ENCODE data around the gene MAP3K8.

DNA sequence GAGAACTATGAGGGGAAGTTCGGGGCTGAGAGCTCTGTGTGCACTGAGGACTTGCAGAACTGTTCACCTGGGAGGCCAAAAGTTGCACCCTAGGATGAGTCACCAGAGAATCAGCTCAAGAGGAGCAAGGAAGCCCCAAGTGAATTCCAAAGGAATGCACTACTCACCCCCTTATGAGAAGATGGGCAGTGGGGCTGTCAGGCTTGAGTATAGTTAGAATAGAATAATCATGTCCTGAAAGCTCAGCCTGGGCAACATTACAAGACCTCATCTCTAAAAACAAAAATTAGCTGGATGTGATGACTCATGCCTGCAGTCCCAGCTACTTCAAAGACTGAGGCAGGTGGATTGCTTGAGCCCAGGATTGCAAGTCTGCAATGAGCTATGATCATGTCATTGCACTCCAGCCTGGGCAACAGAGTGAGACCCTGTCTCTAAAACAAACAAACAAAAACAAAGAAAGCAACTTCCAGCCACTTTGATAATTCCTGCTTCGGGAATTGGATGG lies 30.0 kb downstream of the MAP3K8 start:
- TF ChIP-seq, protein P1, sequence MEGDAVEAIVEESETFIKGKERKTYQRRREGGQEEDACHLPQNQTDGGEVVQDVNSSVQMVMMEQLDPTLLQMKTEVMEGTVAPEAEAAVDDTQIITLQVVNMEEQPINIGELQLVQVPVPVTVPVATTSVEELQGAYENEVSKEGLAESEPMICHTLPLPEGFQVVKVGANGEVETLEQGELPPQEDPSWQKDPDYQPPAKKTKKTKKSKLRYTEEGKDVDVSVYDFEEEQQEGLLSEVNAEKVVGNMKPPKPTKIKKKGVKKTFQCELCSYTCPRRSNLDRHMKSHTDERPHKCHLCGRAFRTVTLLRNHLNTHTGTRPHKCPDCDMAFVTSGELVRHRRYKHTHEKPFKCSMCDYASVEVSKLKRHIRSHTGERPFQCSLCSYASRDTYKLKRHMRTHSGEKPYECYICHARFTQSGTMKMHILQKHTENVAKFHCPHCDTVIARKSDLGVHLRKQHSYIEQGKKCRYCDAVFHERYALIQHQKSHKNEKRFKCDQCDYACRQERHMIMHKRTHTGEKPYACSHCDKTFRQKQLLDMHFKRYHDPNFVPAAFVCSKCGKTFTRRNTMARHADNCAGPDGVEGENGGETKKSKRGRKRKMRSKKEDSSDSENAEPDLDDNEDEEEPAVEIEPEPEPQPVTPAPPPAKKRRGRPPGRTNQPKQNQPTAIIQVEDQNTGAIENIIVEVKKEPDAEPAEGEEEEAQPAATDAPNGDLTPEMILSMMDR (IDR thresholded peaks at IDR 0.05; ENCODE audit: extremely low read depth in 1 of 2, insufficient read depth in 1 of 2, low read depth in 1 of 2, low read length in 2 of 2): no peak
- TF ChIP-seq POLR2A (IDR thresholded peaks at IDR 0.05; ENCODE audit: low read depth, low read length) (no peak), EZH2 (IDR thresholded peaks at IDR 0.05; ENCODE audit: borderline replicate concordance, low read depth, low read length, severe bottlenecking) (no peak), POLR2AphosphoS5 (IDR thresholded peaks at IDR 0.05; ENCODE audit: insufficient read depth, low read depth, low read length) (no peak), GATA2 (IDR thresholded peaks at IDR 0.05; ENCODE audit: insufficient read depth, insufficient read length, low read depth, low read length) (no peak)
- TF ChIP-seq, protein P2, sequence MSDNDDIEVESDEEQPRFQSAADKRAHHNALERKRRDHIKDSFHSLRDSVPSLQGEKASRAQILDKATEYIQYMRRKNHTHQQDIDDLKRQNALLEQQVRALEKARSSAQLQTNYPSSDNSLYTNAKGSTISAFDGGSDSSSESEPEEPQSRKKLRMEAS (IDR thresholded peaks at IDR 0.05; ENCODE audit: insufficient read depth, insufficient read length): no peak

Data from endothelial cell of umbilical vein (primary cell).